Vagina (tissue), 2 donors: ENCODE measurements around the gene RBM23.

ENCODE experiments used
- POLR2AphosphoS5 ChIP-seq, 2 donors: sonication (generic); formaldehyde crosslinking; IDR thresholded peaks; one replicate each; pipeline ENCODE4 v1.9.0; 2017; ENCODE audit warnings: antibody characterized with exemption in 2 of 2, mild to moderate bottlenecking in 2 of 2, low read depth in 1 of 2; ENCODE audit not compliant: insufficient read depth in 1 of 2
- TF ChIP-seq, protein P1 (sequence below), 3 experiments: fragments of 450-650 bp in 2 of 3; fragments of 200-600 bp in 1 of 3; sonication (generic) in 1 of 3; IDR thresholded peaks; one replicate each; pipeline ENCODE4 v1.5.1; 2017 to 2019; ENCODE audit warnings: antibody characterized with exemption in 3 of 3, mild to moderate bottlenecking in 2 of 3, moderate library complexity in 2 of 3

DNA sequence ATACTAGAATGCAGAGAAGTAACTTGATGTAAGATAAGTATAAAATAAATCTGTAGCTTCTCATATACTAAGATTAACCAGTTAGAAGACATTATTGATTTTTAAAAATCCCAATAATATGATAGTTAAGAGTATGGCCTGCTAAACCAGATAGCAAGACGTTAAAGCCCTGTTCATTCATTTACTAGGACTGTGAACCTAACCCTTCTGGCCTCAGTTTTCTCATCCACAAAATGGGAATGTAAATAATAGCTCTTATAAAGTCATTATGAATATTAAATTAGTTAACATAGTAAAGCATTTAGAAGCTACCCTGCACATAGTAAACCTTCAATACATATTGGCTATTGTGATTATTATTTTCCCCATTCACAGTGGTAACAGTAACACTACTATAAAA is 16.2 kb upstream of the RBM23 start:
- TF ChIP-seq, protein P1, sequence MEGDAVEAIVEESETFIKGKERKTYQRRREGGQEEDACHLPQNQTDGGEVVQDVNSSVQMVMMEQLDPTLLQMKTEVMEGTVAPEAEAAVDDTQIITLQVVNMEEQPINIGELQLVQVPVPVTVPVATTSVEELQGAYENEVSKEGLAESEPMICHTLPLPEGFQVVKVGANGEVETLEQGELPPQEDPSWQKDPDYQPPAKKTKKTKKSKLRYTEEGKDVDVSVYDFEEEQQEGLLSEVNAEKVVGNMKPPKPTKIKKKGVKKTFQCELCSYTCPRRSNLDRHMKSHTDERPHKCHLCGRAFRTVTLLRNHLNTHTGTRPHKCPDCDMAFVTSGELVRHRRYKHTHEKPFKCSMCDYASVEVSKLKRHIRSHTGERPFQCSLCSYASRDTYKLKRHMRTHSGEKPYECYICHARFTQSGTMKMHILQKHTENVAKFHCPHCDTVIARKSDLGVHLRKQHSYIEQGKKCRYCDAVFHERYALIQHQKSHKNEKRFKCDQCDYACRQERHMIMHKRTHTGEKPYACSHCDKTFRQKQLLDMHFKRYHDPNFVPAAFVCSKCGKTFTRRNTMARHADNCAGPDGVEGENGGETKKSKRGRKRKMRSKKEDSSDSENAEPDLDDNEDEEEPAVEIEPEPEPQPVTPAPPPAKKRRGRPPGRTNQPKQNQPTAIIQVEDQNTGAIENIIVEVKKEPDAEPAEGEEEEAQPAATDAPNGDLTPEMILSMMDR (IDR thresholded peaks at IDR 0.05) = no peak
- TF ChIP-seq POLR2AphosphoS5 (IDR thresholded peaks at IDR 0.05; ENCODE audit: insufficient read depth in 1 of 2, low read depth in 1 of 2) = no peak
